Fibroblast of mammary gland (primary cell): ENCODE data around the gene CIAPIN1.

Source experiments
- DNase-seq: peaks from one replicate; pipeline ENCODE4 v3.0.0-alpha.2; 2010; ENCODE audit warnings: low read depth
- H3K4me3 ChIP-seq: 2 replicates; pipeline ENCODE4 v1.5.1; 2011; ENCODE audit warnings: low read depth, mild to moderate bottlenecking, low read length, moderate library complexity; ENCODE audit not compliant: control insufficient read depth
- TF ChIP-seq, protein P1 (sequence below): conservative IDR thresholded peaks from 2 replicates; pipeline ENCODE4 v1.5.1; 2011; ENCODE audit warnings: low read depth, low read length, inconsistent platforms; ENCODE audit not compliant: control insufficient read depth, insufficient read depth

Gene CIAPIN1

DNA sequence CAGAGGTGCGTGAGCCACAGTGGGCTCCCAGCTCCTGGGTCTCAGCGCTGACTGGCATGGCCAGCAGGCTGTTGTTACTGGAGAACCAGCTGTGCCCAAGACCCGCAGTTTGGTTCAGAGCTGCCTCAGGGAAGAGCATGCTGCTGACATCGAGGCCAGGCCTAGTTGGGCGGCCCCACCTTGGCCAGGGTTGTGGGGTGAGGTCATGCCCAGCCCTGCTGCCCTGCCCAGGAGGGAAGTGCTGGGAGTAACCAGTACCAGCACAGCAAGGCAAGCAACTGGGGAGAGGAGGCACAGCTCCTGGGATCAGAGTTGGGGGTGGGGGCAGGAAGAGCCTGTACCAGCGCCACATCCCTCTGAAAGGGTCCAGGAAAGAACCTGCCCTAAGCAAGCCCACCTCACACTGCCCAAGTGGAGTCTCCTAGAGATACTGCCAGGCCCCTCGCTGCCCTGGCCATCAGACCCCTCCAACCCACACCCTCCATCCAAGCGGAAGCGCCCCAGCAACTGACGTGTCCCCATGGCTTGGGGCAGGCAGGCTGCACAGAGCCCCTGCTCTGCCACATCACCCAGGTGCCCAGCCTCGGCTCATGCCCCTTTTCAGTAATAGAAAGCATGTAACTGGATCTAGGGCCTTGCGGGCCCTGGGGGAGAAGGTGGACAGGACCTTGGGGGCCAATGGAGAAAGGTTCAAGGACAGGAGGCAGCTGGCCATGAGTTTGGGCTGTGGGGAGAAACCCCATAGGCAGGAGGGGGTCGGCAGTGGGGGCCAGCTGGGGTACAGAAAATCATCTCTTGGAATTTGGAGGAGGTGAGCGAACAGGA is 38.1 kb upstream of the CIAPIN1 start:
- DNase-seq = no peak
- TF ChIP-seq, protein P1, sequence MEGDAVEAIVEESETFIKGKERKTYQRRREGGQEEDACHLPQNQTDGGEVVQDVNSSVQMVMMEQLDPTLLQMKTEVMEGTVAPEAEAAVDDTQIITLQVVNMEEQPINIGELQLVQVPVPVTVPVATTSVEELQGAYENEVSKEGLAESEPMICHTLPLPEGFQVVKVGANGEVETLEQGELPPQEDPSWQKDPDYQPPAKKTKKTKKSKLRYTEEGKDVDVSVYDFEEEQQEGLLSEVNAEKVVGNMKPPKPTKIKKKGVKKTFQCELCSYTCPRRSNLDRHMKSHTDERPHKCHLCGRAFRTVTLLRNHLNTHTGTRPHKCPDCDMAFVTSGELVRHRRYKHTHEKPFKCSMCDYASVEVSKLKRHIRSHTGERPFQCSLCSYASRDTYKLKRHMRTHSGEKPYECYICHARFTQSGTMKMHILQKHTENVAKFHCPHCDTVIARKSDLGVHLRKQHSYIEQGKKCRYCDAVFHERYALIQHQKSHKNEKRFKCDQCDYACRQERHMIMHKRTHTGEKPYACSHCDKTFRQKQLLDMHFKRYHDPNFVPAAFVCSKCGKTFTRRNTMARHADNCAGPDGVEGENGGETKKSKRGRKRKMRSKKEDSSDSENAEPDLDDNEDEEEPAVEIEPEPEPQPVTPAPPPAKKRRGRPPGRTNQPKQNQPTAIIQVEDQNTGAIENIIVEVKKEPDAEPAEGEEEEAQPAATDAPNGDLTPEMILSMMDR = no peak

DNA sequence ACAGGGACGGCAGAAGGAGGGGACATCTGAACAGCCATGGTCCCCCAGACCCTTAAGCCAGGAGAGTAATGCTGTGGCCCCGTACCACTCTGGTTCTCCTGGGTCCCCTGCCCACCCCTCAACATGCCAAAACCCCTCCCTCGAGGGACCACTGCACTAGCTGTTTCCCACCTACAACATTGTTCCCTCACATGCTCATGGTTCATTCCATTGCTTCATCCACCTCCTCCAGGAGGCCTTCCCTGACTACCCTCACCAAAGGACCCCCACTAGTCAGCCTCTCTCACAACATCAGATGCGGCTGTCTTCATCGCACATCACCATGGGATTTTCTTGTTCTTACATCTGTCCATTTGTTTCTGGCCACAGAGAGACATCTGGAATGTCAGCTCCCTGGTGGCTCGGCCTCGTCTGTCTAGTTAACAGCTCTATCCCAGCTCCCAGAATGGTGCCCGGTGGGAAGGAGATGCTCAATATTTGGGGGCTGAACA is 37.4 kb upstream of the CIAPIN1 start:
- TF ChIP-seq, protein P1 = no peak
- H3K4me3 ChIP-seq = no peak overlapping the region
- DNase-seq = no peak

More for the DNA sequence above, 38.1 kb upstream of the CIAPIN1 start:
- peak overlapping the region; percentile 57 for H3K4me3 ChIP-seq

DNA sequence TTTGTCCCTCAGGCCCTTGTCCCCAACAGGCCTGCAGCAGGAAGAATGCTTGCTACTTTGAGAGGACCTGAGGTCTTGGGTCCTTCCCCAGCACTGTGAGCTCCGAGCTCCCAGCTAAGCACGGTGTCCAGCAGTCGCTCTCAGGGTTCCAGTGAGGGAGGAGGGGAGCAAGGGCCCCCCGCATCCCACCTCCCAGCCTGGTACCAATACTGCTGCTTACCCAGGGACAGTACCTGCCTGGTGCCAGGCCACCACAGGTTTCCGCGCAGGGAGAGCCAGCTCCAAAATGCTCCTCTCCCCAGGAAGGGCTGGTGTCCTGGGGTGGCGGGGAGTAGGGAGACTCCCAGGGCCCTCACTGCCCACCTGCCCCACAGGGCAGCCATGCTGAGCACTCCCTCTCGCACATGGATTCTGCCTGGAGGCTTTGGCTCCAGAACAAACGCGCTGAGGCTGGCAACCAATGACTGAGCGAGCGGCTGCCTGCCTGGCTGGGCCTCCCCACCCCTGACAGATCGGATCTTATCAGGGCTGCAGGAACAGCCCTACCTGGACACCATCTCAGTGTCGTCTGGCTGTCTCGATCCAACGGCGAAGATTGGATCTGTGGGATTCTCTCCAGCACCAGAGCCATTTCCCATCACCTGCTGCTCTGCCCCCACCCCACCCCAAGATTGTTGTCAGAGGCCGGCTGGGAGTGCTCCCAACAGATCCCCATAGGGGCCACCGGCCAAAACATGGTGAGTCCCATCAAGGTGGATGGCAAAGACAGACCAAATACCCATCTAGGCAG is 36.7 kb upstream of the CIAPIN1 start:
- no peak for DNase-seq
- no peak overlapping the region for H3K4me3 ChIP-seq
- TF ChIP-seq, protein P1 = no peak

DNA sequence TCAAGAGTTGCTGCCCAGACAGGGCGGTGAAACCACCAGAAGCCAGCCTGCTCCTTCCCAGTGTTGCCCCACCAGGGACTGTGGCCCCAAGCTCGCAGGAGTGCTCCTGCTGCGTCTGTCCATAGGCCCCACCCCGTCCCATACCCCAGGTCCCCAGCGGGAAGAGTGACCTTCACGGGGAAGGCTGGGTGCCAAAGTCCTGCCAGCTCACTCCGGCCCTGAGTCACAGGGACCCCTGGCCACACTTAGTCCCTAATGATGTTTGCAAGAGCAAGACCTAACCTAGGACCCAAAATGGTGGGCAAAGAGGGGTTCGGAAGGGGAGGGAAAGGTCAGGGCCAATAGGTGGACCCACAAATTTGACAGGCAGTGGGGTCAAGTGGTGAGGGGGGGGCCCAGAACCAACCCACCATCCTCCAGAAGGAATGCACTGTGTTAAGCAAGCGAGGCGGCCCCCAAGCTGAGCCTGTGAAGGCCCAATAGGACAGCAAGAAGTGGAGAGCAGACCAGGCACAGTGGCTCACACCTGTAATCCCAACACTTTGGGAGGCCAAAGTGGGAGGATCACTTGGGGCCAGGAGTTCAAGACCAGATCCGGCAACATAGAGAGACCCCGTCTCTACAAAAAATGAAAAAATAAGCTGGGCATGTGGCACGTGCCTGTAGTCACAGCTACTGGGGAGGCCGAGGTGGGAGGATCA is 35.8 kb upstream of the CIAPIN1 start:
- no peak overlapping the region for H3K4me3 ChIP-seq
- TF ChIP-seq, protein P1 = no peak
- no peak for DNase-seq

DNA sequence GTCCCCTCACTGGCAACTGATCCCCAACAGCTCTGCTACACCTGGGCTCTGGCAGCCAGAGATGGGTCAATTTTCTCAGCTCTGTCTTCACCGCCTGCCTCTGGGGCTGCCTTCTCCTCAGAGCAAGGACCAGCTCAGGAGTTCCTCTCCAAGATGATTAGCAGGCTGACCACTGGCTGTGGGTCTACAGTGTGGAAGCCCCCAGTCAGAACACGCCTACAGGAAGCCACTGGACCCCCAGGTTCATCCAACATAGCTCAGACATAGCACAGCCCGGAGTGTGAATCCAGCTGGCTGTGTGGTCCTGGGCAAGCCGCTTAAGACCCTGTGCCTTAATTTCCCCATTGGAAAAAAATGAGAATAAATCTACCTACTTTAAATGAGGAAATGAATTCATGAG is 34.2 kb upstream of the CIAPIN1 start:
- no peak overlapping the region for H3K4me3 ChIP-seq

DNA sequence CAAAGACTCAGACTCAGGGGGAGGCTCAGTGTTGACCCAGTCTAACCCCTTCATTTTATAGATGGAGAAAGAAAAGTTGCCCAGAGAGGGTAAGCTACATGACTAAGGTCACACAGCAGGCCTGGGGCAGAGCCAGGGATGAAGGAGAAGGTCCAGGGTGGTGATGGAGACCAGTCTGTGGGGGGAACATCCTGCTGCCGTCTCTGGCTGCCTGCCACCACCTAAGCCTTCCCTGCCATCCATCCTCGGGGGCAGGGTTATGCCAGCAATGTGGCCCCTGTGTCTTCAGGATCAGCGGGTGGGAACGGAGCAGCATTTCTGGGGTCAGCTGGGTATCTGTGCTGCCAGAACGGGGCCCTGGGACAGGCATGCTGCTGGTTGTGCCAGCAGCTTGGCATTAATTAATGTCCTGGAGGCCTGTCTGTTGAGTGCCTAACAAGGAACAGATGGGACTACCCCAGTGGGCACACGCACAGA is 33.6 kb upstream of the CIAPIN1 start:
- DNase-seq = no peak
- no peak overlapping the region for H3K4me3 ChIP-seq
- TF ChIP-seq, protein P1 = no peak

More for the DNA sequence above, 34.2 kb upstream of the CIAPIN1 start:
- no peak for DNase-seq
- TF ChIP-seq, protein P1 = no peak
